Mononuclear cell (primary cell): ENCODE measurements around the gene SIRT2. TPM values are rescaled to one million over a fixed set of nuclear protein-coding genes. Genes with fewer than 3 reads are reported as not detected.
"Not testable (repeated sequence)": the region's sequence is repeated elsewhere in the genome, so short reads cannot be mapped to it uniquely, and the experiment has no call there.

Source experiments
- H3K27me3 ChIP-seq: 2 replicates; pipeline ENCODE4 v1.6.0; 2011; ENCODE audit warnings: low read length, control low read depth; ENCODE audit not compliant: insufficient read depth
- H3K4me1 ChIP-seq: 2 replicates; pipeline ENCODE4 v1.5.1; 2011; ENCODE audit warnings: mild to moderate bottlenecking, low read length, control low read depth; ENCODE audit not compliant: insufficient read depth
- H3K4me3 ChIP-seq: 2 replicates; pipeline ENCODE4 v1.5.1; 2011; ENCODE audit warnings: mild to moderate bottlenecking, low read length, moderate library complexity
- H3K9me3 ChIP-seq: 2 replicates; pipeline ENCODE4 v1.5.1; 2011; ENCODE audit warnings: low read depth, mild to moderate bottlenecking, control low read depth, low read length
- total RNA-seq: library from RNA; depleted of rRNA; stranded (reverse); fragments of >200 nt; gene quantifications from one replicate; pipeline ENCODE4 v1.2.3, GENCODE V29; 2012

SIRT2 gene
- total RNA-seq: 50.7 TPM

- peak within 1 kb of the TSS; percentile 84 for H3K4me3 ChIP-seq
- H3K27me3 ChIP-seq: no peaks in the 10 kb centered on the region
- no peaks in the 10 kb centered on the region for H3K9me3 ChIP-seq
- peaks cover 34% of the 10 kb centered on the region for H3K4me1 ChIP-seq
These were observed at the start of gene SIRT2, which contains the start of gene NFKBIB for GRCh38 chr19:38899447-38900201. SIRT2 (minus strand) TSS chr19:38899618; CDS start chr19:38899521, 97 bp downstream. NFKBIB (plus strand) TSS chr19:38899969; CDS start chr19:38900033, 64 bp downstream.

GRCh38 chr19:38946229-38947010, 47.0 kb upstream of the SIRT2 start:
- peaks cover 7% of the 10 kb centered on the region for H3K27me3 ChIP-seq
- H3K4me1 ChIP-seq: peaks cover 8% of the 10 kb centered on the region
- no peak overlapping the region for H3K4me3 ChIP-seq

GRCh38 chr19:38945562-38946228, 46.3 kb upstream of the SIRT2 start:
- Histone ChIP-seq H3K4me1 (peaks cover 8% of the 10 kb centered on the region), H3K4me3 (no peak overlapping the region), H3K27me3 (peaks cover 7% of the 10 kb centered on the region), H3K9me3 (no peaks in the 10 kb centered on the region)

More at GRCh38 chr19:38946229-38947010, 47.0 kb upstream of the SIRT2 start:
- no peaks in the 10 kb centered on the region for H3K9me3 ChIP-seq

GRCh38 chr19:38944981-38945506, 45.6 kb upstream of the SIRT2 start:
- H3K4me1 ChIP-seq: peaks cover 3% of the 10 kb centered on the region
- H3K9me3 ChIP-seq: no peaks in the 10 kb centered on the region
- H3K27me3 ChIP-seq: peaks cover 2% of the 10 kb centered on the region
- no peak overlapping the region for H3K4me3 ChIP-seq

GRCh38 chr19:38942471-38943181, 43.2 kb upstream of the SIRT2 start:
- Histone ChIP-seq H3K4me1 (no peaks in the 10 kb centered on the region), H3K9me3 (no peaks in the 10 kb centered on the region), H3K4me3 (no peak overlapping the region), H3K27me3 (no peaks in the 10 kb centered on the region)

GRCh38 chr19:38941979-38942378, 42.6 kb upstream of the SIRT2 start:
- Histone ChIP-seq H3K4me3 (no peak overlapping the region), H3K9me3 (no peaks in the 10 kb centered on the region), H3K4me1 (no peaks in the 10 kb centered on the region), H3K27me3 (no peaks in the 10 kb centered on the region)

GRCh38 chr19:38941466-38941865, 42.0 kb upstream of the SIRT2 start:
- H3K4me1 ChIP-seq, H3K27me3 ChIP-seq, H3K4me3 ChIP-seq, H3K9me3 ChIP-seq: not testable (repeated sequence)

GRCh38 chr19:38939957-38940356, 40.5 kb upstream of the SIRT2 start:
- Histone ChIP-seq H3K4me1 (no peaks in the 10 kb centered on the region), H3K27me3 (no peaks in the 10 kb centered on the region), H3K9me3 (no peaks in the 10 kb centered on the region)

GRCh38 chr19:38933544-38933943, 34.1 kb upstream of the SIRT2 start:
- H3K27me3 ChIP-seq: no peaks in the 10 kb centered on the region
- peaks cover 31% of the 10 kb centered on the region for H3K4me1 ChIP-seq
- H3K9me3 ChIP-seq: no peaks in the 10 kb centered on the region
- no peak overlapping the region for H3K4me3 ChIP-seq

More at GRCh38 chr19:38939957-38940356, 40.5 kb upstream of the SIRT2 start:
- H3K4me3 ChIP-seq: no peak overlapping the region

- Histone ChIP-seq H3K9me3 (no peaks in the 10 kb centered on the region), H3K4me1 (peaks cover 37% of the 10 kb centered on the region), H3K27me3 (no peaks in the 10 kb centered on the region), H3K4me3 (no peak overlapping the region)
These were observed 33.2 kb upstream of the SIRT2 start for GRCh38 chr19:38932425-38933179.

- peak overlapping the region; percentile 73 for H3K4me3 ChIP-seq
- H3K9me3 ChIP-seq: no peaks in the 10 kb centered on the region
- H3K27me3 ChIP-seq: no peaks in the 10 kb centered on the region
- peaks cover 38% of the 10 kb centered on the region for H3K4me1 ChIP-seq
These were observed 32.0 kb upstream of the SIRT2 start for GRCh38 chr19:38931521-38931793.

- no peaks in the 10 kb centered on the region for H3K27me3 ChIP-seq
- H3K4me1 ChIP-seq: peaks cover 38% of the 10 kb centered on the region
- no peaks in the 10 kb centered on the region for H3K9me3 ChIP-seq
- H3K4me3 ChIP-seq: peak within 1 kb of the TSS; percentile 73
These were observed 31.5 kb upstream of the SIRT2 start, which contains the start of gene MRPS12 for GRCh38 chr19:38930776-38931520. MRPS12 (plus strand) TSS chr19:38930944; CDS start chr19:38931295, 351 bp downstream.

GRCh38 chr19:38929929-38930775, 30.7 kb upstream of the SIRT2 start, which contains the start of gene SARS2:
SARS2 (minus strand) TSS chr19:38930763; CDS start chr19:38930736, 27 bp downstream.
- Histone ChIP-seq H3K27me3 (no peaks in the 10 kb centered on the region), H3K9me3 (no peaks in the 10 kb centered on the region), H3K4me3 (peak within 1 kb of the TSS; percentile 73), H3K4me1 (peaks cover 40% of the 10 kb centered on the region)
